Measurements from ENCODE around the gene LDB2.

LDB2 gene

GRCh38 chr4:16667464-16667863 lies 231.0 kb downstream of the LDB2 start:
- Mint-ChIP-seq H3K27ac (no peak overlapping the region), H3K27me3 (ENCODE audit: low read depth, poor library complexity) (peaks cover 3% of the 10 kb centered on the region), H3K4me3 (no peak overlapping the region), H3K36me3 (ENCODE audit: low read depth) (peaks cover 33% of the 10 kb centered on the region), H3K9me3 (peaks cover 11% of the 10 kb centered on the region), H3K4me1 (peaks cover 11% of the 10 kb centered on the region)
- TF ChIP-seq CTCF (IDR thresholded peaks at IDR 0.05), result no peak
- DNase-seq, result no peak

- no peak for TF ChIP-seq CTCF (IDR thresholded peaks at IDR 0.05)
- Mint-ChIP-seq H3K4me3 (no peak overlapping the region), H3K36me3 (ENCODE audit: low read depth) (peaks cover 37% of the 10 kb centered on the region), H3K27me3 (ENCODE audit: low read depth, poor library complexity) (peaks cover 3% of the 10 kb centered on the region), H3K27ac (no peak overlapping the region), H3K4me1 (peaks cover 6% of the 10 kb centered on the region), H3K9me3 (peaks cover 11% of the 10 kb centered on the region)
- DNase-seq, result no peak
These were observed 232.4 kb downstream of the LDB2 start for GRCh38 chr4:16665942-16666551.

- H3K27ac Mint-ChIP-seq, result no peak overlapping the region
- peaks cover 3% of the 10 kb centered on the region for H3K27me3 Mint-ChIP-seq (ENCODE audit: low read depth, poor library complexity)
- TF ChIP-seq CTCF (IDR thresholded peaks at IDR 0.05), result no peak
- H3K36me3 Mint-ChIP-seq (ENCODE audit: low read depth), result peaks cover 37% of the 10 kb centered on the region
- H3K4me3 Mint-ChIP-seq, result no peak overlapping the region
- H3K9me3 Mint-ChIP-seq, result peaks cover 11% of the 10 kb centered on the region
- peaks cover 6% of the 10 kb centered on the region for H3K4me1 Mint-ChIP-seq
- DNase-seq, result no peak
These were observed 234.7 kb downstream of the LDB2 start for GRCh38 chr4:16663732-16664131.

GRCh38 chr4:16663307-16663706 lies 235.1 kb downstream of the LDB2 start:
- Mint-ChIP-seq H3K9me3 (peaks cover 11% of the 10 kb centered on the region), H3K4me3 (no peak overlapping the region), H3K36me3 (ENCODE audit: low read depth) (peaks cover 37% of the 10 kb centered on the region), H3K27ac (no peak overlapping the region), H3K27me3 (ENCODE audit: low read depth, poor library complexity) (peaks cover 3% of the 10 kb centered on the region), H3K4me1 (peaks cover 9% of the 10 kb centered on the region)
- DNase-seq, result no peak
- TF ChIP-seq CTCF (IDR thresholded peaks at IDR 0.05), result no peak

GRCh38 chr4:16661813-16662212 lies 236.6 kb downstream of the LDB2 start:
- peaks cover 11% of the 10 kb centered on the region for H3K9me3 Mint-ChIP-seq
- H3K27ac Mint-ChIP-seq, result no peak overlapping the region
- peaks cover 37% of the 10 kb centered on the region for H3K36me3 Mint-ChIP-seq (ENCODE audit: low read depth)
- no peak for TF ChIP-seq CTCF (IDR thresholded peaks at IDR 0.05)
- DNase-seq, result no peak
- H3K4me1 Mint-ChIP-seq, result peaks cover 9% of the 10 kb centered on the region
- H3K27me3 Mint-ChIP-seq (ENCODE audit: low read depth, poor library complexity), result peaks cover 3% of the 10 kb centered on the region
- H3K4me3 Mint-ChIP-seq, result no peak overlapping the region

GRCh38 chr4:16660656-16661055 lies 237.8 kb downstream of the LDB2 start:
- Mint-ChIP-seq H3K27ac (no peak overlapping the region), H3K36me3 (ENCODE audit: low read depth) (peaks cover 33% of the 10 kb centered on the region), H3K9me3 (peaks cover 11% of the 10 kb centered on the region), H3K27me3 (ENCODE audit: low read depth, poor library complexity) (peaks cover 3% of the 10 kb centered on the region), H3K4me3 (no peak overlapping the region), H3K4me1 (peaks cover 9% of the 10 kb centered on the region)
- DNase-seq, result no peak
- TF ChIP-seq CTCF (IDR thresholded peaks at IDR 0.05), result no peak

All from nephron progenitor cell (in vitro differentiated cells).